ENCODE results near the gene KY.

- TF ChIP-seq POLR2A (IDR thresholded peaks at IDR 0.05) (no peak), POLR2AphosphoS5 (IDR thresholded peaks at IDR 0.05) (no peak)
- TF ChIP-seq, protein P1, sequence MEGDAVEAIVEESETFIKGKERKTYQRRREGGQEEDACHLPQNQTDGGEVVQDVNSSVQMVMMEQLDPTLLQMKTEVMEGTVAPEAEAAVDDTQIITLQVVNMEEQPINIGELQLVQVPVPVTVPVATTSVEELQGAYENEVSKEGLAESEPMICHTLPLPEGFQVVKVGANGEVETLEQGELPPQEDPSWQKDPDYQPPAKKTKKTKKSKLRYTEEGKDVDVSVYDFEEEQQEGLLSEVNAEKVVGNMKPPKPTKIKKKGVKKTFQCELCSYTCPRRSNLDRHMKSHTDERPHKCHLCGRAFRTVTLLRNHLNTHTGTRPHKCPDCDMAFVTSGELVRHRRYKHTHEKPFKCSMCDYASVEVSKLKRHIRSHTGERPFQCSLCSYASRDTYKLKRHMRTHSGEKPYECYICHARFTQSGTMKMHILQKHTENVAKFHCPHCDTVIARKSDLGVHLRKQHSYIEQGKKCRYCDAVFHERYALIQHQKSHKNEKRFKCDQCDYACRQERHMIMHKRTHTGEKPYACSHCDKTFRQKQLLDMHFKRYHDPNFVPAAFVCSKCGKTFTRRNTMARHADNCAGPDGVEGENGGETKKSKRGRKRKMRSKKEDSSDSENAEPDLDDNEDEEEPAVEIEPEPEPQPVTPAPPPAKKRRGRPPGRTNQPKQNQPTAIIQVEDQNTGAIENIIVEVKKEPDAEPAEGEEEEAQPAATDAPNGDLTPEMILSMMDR (IDR thresholded peaks at IDR 0.05): no peak
Observed at GRCh38 chr3:134641671-134642300, 9.0 kb downstream of the KY start.
